ENCODE measurements around the gene PHF13. TPM values are rescaled to one million over a fixed set of nuclear protein-coding genes. Genes with fewer than 3 reads are reported as not detected.
A peak's percentile ranks its signal among the peaks of the same experiment; 100 is the strongest.

PHF13 gene
- total RNA-seq, 1 experiment from 2014 or later: 37.8 TPM

DNA sequence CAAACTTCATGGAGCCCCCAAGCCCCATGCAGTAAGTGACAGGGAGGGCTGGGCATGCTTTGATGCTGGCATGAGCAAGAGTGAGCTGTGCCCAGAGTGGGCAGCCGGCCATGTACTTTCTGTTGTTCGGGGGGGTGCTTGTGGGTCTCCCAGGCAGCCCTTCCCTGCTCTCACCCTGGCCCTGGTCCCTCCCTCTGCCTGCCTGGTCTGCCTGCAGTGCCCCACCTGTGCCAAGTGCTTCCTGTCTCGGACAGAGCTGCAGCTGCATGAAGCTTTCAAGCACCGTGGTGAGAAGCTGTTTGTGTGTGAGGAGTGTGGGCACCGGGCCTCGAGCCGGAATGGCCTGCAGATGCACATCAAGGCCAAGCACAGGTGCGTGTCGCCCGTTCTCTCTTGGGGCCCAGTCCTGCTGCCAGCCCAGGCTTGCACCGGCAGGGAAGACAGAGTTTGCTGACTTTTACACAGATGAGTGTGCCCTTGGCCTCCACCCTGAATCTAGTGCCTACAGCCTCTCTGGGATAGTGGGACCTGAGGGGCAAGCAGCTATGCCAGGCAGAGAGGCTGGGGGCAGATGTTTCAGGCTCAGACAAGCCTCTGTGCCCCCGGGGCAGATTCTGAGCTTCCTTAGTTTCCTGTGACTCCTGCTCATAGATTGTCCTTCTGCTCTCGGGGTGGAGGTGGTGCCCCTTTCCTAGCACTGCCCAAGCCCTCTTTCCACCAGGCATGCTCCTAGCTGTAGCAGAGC, 26.1 kb upstream of the PHF13 start:
- Histone ChIP-seq H3K4me3 (ENCODE audit: low read depth, low read length, poor library complexity, severe bottlenecking) (no peak overlapping the region), H3K27me3 (replicated peaks; ENCODE audit: insufficient read depth, low read depth, low read length, poor library complexity) (no peaks in the 10 kb centered on the region), H3K27ac (ENCODE audit: low read depth, low read length, poor library complexity, severe bottlenecking) (no peak overlapping the region), H3K36me3 (ENCODE audit: insufficient read depth, low read length, poor library complexity, severe bottlenecking) (peaks cover 29% of the 10 kb centered on the region), H3K4me1 (ENCODE audit: insufficient read depth, low read length, poor library complexity, severe bottlenecking) (no peaks in the 10 kb centered on the region), H3K9me3 (ENCODE audit: low read depth, low read length, poor library complexity, severe bottlenecking) (no peaks in the 10 kb centered on the region)
- POLR2A ChIA-PET (ENCODE audit: low non-redundant PET): no interaction called here
- CTCF ChIA-PET: no interaction called here
- BruUV-seq (replicated peaks): no TSS peak
- TF ChIP-seq EZH2 (IDR thresholded peaks at IDR 0.05; ENCODE audit: borderline replicate concordance, low read depth, low read length, poor library complexity, severe bottlenecking) (no peak), CTCF (conservative IDR thresholded peaks at IDR 0.05; ENCODE audit: low read depth, low read length) (no peak)
- no peak for DNase-seq (ENCODE audit: low spot score)
- intact Hi-C loops (cut with micrococcal nuclease; ENCODE audit: unreplicated experiment): no loop called here

DNA sequence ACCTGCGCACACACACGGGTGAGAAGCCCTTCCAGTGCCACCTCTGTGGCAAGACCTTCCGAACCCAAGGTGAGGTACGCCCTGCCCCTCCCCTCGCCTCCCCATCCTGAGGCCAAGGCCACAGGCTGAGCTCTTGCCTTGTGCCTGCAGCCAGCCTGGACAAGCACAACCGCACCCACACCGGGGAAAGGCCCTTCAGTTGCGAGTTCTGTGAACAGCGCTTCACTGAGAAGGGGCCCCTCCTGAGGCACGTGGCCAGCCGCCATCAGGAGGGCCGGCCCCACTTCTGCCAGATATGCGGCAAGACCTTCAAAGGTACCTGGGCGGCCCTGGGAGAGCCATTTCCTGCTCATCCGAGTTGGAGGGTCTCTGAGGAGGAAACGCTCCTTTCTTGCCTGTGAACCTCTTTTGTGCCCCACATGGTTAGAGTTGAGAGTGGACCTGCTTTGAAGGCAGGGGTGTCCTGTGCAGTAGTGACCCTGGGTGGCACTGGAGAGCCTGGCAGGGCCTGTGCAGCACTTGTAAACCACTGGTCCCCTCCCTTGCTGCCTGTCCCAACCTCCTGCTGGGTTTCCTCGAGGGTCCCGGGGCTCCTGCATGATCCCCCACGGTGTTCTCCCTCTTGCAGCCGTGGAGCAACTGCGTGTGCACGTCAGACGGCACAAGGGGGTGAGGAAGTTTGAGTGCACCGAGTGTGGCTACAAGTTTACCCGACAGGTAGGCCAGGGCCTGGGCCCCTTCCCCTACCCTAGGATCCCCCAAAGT, 25.2 kb upstream of the PHF13 start:
- POLR2A ChIA-PET (ENCODE audit: low non-redundant PET): no interaction called here

DNA sequence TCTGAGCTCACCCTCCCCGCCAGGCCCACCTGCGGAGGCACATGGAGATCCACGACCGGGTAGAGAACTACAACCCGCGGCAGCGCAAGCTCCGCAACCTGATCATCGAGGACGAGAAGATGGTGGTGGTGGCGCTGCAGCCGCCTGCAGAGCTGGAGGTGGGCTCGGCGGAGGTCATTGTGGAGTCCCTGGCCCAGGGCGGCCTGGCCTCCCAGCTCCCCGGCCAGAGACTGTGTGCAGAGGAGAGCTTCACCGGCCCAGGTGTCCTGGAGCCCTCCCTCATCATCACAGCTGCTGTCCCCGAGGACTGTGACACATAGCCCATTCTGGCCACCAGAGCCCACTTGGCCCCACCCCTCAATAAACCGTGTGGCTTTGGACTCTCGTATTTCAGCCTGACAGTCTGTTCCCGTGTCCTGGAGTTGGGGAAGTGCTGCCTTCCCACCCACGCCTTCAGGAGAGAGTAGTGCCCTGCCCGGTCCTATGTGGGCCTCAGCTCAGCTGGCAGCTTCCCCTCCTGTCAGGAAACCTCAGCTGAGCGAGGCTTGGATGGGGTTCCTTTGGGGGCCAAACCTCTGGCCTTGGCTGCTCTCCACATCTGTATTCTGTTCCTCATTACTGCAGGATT, 24.5 kb upstream of the PHF13 start:
- POLR2A ChIA-PET (ENCODE audit: low non-redundant PET): no interaction called here
- Histone ChIP-seq H3K36me3 (ENCODE audit: insufficient read depth, low read length, poor library complexity, severe bottlenecking) (peaks cover 37% of the 10 kb centered on the region), H3K4me1 (ENCODE audit: insufficient read depth, low read length, poor library complexity, severe bottlenecking) (no peaks in the 10 kb centered on the region), H3K27me3 (replicated peaks; ENCODE audit: insufficient read depth, low read depth, low read length, poor library complexity) (no peaks in the 10 kb centered on the region), H3K27ac (ENCODE audit: low read depth, low read length, poor library complexity, severe bottlenecking) (no peak overlapping the region), H3K9me3 (ENCODE audit: low read depth, low read length, poor library complexity, severe bottlenecking) (no peaks in the 10 kb centered on the region), H3K4me3 (ENCODE audit: low read depth, low read length, poor library complexity, severe bottlenecking) (no peak overlapping the region)
- no peak for DNase-seq (ENCODE audit: low spot score)
- intact Hi-C loops (cut with micrococcal nuclease; ENCODE audit: unreplicated experiment): no loop called here
- TF ChIP-seq CTCF (conservative IDR thresholded peaks at IDR 0.05; ENCODE audit: low read depth, low read length): no peak
- no peak for TF ChIP-seq EZH2 (IDR thresholded peaks at IDR 0.05; ENCODE audit: borderline replicate concordance, low read depth, low read length, poor library complexity, severe bottlenecking)
- CTCF ChIA-PET: no interaction called here
- BruUV-seq (replicated peaks): TSS peak; percentile 30

More for the DNA sequence above, 25.2 kb upstream of the PHF13 start:
- CTCF ChIA-PET: no interaction called here
- TF ChIP-seq CTCF (conservative IDR thresholded peaks at IDR 0.05; ENCODE audit: low read depth, low read length): no peak
- TF ChIP-seq EZH2 (IDR thresholded peaks at IDR 0.05; ENCODE audit: borderline replicate concordance, low read depth, low read length, poor library complexity, severe bottlenecking): no peak
- Histone ChIP-seq H3K4me1 (ENCODE audit: insufficient read depth, low read length, poor library complexity, severe bottlenecking) (no peaks in the 10 kb centered on the region), H3K36me3 (ENCODE audit: insufficient read depth, low read length, poor library complexity, severe bottlenecking) (peaks cover 31% of the 10 kb centered on the region), H3K9me3 (ENCODE audit: low read depth, low read length, poor library complexity, severe bottlenecking) (no peaks in the 10 kb centered on the region), H3K27me3 (replicated peaks; ENCODE audit: insufficient read depth, low read depth, low read length, poor library complexity) (no peaks in the 10 kb centered on the region), H3K4me3 (ENCODE audit: low read depth, low read length, poor library complexity, severe bottlenecking) (no peak overlapping the region), H3K27ac (ENCODE audit: low read depth, low read length, poor library complexity, severe bottlenecking) (no peak overlapping the region)
- no TSS peak for BruUV-seq (replicated peaks)
- intact Hi-C loops (cut with micrococcal nuclease; ENCODE audit: unreplicated experiment): no loop called here
- DNase-seq (ENCODE audit: low spot score): no peak

Data from A673 (cell line).